ENCODE data around the gene ZNF778.

ZNF778 gene

GRCh38 chr16:89268987-89269735, 51.7 kb downstream of the ZNF778 start:
- DNase-seq (ENCODE audit: low spot score), result no peak
- TF ChIP-seq CTCF (IDR thresholded peaks at IDR 0.05; ENCODE audit: extremely low read depth, insufficient read depth, missing control alignments), result no peak
- in situ Hi-C loops (cut with MboI; ENCODE audit: low pct_unique_long_range_greater_than_20kb, low sequenced_read_pairs, unreplicated experiment), result no loop called here

GRCh38 chr16:89269805-89270665, 52.5 kb downstream of the ZNF778 start:
- no peak for DNase-seq (ENCODE audit: low spot score)
- in situ Hi-C loops (cut with MboI; ENCODE audit: low pct_unique_long_range_greater_than_20kb, low sequenced_read_pairs, unreplicated experiment), result no loop called here

GRCh38 chr16:89270666-89271345, 53.3 kb downstream of the ZNF778 start:
- no peak for TF ChIP-seq CTCF (IDR thresholded peaks at IDR 0.05; ENCODE audit: extremely low read depth, insufficient read depth, missing control alignments)
- DNase-seq (ENCODE audit: low spot score), result no peak
- in situ Hi-C loops (cut with MboI; ENCODE audit: low pct_unique_long_range_greater_than_20kb, low sequenced_read_pairs, unreplicated experiment), result no loop called here

More at GRCh38 chr16:89269805-89270665, 52.5 kb downstream of the ZNF778 start:
- no peak for TF ChIP-seq CTCF (IDR thresholded peaks at IDR 0.05; ENCODE audit: extremely low read depth, insufficient read depth, missing control alignments)

- in situ Hi-C loops (cut with MboI; ENCODE audit: low pct_unique_long_range_greater_than_20kb, low sequenced_read_pairs, unreplicated experiment), result no loop called here
- DNase-seq (ENCODE audit: low spot score), result no peak
- TF ChIP-seq CTCF (IDR thresholded peaks at IDR 0.05; ENCODE audit: extremely low read depth, insufficient read depth, missing control alignments), result no peak
These were observed 55.1 kb downstream of the ZNF778 start for GRCh38 chr16:89272631-89273030.

GRCh38 chr16:89273741-89274472, 56.4 kb downstream of the ZNF778 start:
- no peak for DNase-seq (ENCODE audit: low spot score)
- in situ Hi-C loops (cut with MboI; ENCODE audit: low pct_unique_long_range_greater_than_20kb, low sequenced_read_pairs, unreplicated experiment), result no loop called here
- no peak for TF ChIP-seq CTCF (IDR thresholded peaks at IDR 0.05; ENCODE audit: extremely low read depth, insufficient read depth, missing control alignments)

All from GM13977 (cell line).